ENCODE results near the gene NOS1. TPM values are rescaled to one million over a fixed set of nuclear protein-coding genes. Genes with fewer than 3 reads are reported as not detected.
"Not testable (repeated sequence)": the region's sequence is repeated elsewhere in the genome, so short reads cannot be mapped to it uniquely, and the experiment has no call there.

NOS1 gene
- polyA plus RNA-seq, 3 donors from 2014 or later: not detected

DNA sequence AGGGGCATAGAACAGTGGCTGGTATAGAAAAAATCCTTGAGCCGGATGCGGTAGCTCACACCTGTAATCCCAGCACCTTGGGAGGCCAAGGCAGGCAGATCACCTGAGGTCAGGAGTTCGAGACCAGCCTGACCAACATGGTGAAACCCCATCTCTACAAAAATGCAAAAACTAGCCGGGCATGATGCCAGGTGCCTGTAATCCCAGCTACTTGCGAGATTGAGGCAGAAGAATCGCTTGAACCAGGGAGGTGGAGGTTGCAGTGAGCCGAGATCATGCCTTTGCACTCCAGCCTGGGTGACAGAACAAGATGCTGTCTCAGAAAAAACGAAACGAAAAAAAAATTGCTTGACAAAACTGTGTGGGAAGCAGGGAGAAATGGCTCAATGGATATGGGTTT is 168.8 kb downstream of the NOS1 start:
- peaks cover 2 to 13% (median 12%) of the 10 kb centered on the region in 3 donors for H3K27me3 Mint-ChIP-seq (ENCODE audit: low read depth in 3 of 3)
- not testable (repeated sequence) for DNase-seq, H3K9me3 Mint-ChIP-seq, H3K4me3 Mint-ChIP-seq, H3K27ac Mint-ChIP-seq, H3K36me3 Mint-ChIP-seq
- peaks cover 19 to 22% of the 10 kb centered on the region in 2 donors for H3K4me1 Mint-ChIP-seq

DNA sequence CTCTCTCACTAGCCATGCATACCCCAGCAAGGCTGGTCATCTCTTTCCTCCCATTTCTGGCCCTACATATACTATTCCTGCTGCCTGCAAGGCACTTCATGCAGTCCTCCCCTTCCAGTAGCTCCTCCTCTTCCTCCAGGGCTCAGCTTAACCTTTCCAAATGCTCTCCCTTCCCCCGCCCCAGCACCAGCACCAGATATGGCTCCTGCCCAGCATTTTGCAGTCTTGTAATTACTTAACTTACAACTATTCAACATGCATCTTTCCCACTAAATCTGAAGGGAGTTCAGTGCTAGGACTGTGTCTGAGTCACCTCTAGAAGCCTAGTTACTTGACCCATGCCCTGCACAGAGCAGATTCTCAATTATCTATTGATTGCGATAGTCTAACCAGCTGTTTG is 169.4 kb downstream of the NOS1 start:
- Mint-ChIP-seq H3K9me3 (no peaks in the 10 kb centered on the region), H3K36me3 (peaks cover 0 to 4% (median 3%) of the 10 kb centered on the region in 3 donors), H3K27ac (no peak overlapping the region), H3K4me3 (peak overlapping the region in 4 of 5 donors; percentile 9 to 82 (median 14)), H3K27me3 (ENCODE audit: low read depth in 3 of 3) (peaks cover 2 to 13% (median 12%) of the 10 kb centered on the region in 3 donors), H3K4me1 (peaks cover 22 to 26% of the 10 kb centered on the region in 2 donors)
- DNase-seq: no peak

DNA sequence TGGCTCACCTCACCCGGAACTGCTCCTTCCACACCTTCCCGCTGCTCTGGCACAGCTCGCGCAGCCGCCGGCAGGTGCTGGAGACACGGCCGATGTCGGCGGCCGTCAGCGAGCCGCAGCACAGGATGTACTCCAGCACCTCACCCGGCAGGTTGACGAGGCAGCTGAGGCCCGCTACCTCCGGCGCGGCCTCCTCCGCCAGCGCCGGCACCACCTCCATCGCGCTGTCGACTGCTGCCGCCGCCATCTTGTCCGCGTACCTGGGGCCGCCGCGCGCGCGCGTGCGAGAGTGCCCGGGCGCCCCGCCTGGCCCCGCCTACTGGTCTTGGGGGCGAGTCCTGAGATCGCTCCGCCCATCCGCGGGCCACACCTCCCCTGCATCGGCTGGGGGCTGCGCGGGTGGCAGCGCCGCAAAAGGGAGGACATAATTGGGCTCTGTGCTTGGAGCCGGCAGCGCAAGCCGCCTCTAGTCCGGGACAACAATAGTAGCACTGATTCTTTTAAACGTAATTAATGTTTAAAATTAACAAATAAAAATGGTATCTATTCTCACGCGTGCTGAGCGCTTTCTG is 171.1 kb downstream of the NOS1 start, which contains the start of gene FBXO21:
TSS of gene FBXO21 (minus strand) at position 261 of the 572 bp plus-strand sequence. CDS start at position 247, 14 bp downstream.
- Mint-ChIP-seq H3K4me1 (peaks cover 22 to 26% of the 10 kb centered on the region in 2 donors), H3K27ac (peak within 1 kb of the TSS; percentile 70 to 92 (median 81)), H3K36me3 (peaks cover under 1 to 5% (median 3%) of the 10 kb centered on the region in 3 donors), H3K9me3 (no peaks in the 10 kb centered on the region), H3K4me3 (peak within 1 kb of the TSS; percentile 94 to 96 (median 94)), H3K27me3 (ENCODE audit: low read depth in 3 of 3) (peaks cover 2 to 9% (median 7%) of the 10 kb centered on the region in 3 donors)
- peak; percentile 90 to 93 (median 92) for DNase-seq

DNA sequence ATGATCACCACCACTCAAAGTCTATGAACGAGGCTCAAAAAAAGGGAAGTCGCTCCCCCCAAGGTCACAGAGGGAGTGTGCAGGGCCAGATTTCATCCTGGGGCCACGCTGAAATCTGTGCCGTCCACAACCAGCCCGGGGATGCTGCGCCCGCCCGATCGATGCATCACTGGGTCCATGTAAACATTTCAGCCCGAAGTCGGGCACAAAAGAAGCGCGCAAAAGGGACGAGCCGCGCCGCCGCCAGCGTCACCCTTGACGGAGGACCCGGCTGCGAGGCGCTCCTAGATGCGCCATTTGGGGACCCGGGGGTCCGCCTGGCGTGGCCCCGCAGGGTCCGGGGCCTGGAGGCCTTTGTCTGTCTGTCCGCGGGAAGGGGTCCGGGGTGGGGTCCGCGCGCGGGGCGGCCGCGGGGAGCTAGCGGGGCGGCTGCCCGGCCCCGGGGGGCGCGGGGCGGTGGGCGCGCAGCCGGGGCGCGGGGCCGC is 171.7 kb downstream of the NOS1 start:
- Mint-ChIP-seq H3K27ac (peak overlapping the region; percentile 52 to 92 (median 81)), H3K9me3 (no peaks in the 10 kb centered on the region), H3K4me3 (peak overlapping the region; percentile 94 to 96 (median 94)), H3K27me3 (ENCODE audit: low read depth in 3 of 3) (peaks cover 2 to 9% (median 4%) of the 10 kb centered on the region in 3 donors), H3K36me3 (peaks cover 5 to 11% (median 9%) of the 10 kb centered on the region in 3 donors), H3K4me1 (peaks cover 22 to 26% of the 10 kb centered on the region in 2 donors)
- peak; percentile 28 to 38 (median 31) for DNase-seq

DNA sequence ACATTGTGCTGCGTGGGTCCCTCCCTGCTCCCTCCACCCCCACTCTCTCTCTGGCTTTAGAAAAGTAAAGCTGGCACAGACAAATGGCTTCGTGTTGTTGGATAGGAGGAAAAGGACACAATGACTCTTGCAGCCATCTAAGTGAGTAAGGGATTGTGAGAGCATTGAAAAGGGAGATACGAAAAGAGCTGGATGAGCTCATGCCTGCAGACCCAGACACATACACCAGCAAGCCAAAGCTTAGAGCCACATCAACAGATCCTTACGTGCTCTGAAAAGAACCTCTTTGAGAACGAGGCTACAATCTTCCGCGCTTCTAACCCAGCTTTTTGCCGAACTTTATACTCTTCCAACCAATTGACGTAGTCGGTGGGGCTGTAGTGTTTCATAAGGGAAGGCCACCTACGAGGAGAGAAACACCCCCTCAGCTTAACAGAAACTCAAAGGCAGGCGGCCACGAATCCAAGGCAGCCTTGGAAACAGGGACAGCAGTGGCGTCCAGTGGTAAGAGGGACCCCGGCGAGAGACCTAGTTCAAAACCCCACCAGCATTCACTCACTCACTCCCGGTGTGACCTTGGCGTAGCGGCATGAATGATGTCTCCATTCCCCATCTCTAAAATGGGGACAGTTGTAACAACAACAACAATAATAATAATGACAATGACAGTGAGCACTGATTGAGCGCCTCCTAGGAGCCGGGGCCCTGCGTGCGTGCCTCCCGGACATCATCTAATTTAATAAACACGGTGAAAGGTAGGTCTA is 172.3 kb downstream of the NOS1 start:
- H3K4me1 Mint-ChIP-seq: peaks cover 22 to 26% of the 10 kb centered on the region in 2 donors
- peak overlapping the region; percentile 94 to 96 (median 94) for H3K4me3 Mint-ChIP-seq
- no peak for DNase-seq
- peaks cover 0 to 9% (median 4%) of the 10 kb centered on the region in 3 donors for H3K27me3 Mint-ChIP-seq (ENCODE audit: low read depth in 3 of 3)
- peaks cover 9 to 13% (median 10%) of the 10 kb centered on the region in 3 donors for H3K36me3 Mint-ChIP-seq
- H3K27ac Mint-ChIP-seq: peak overlapping the region; percentile 52 to 92 (median 81)
- no peaks in the 10 kb centered on the region for H3K9me3 Mint-ChIP-seq

DNA sequence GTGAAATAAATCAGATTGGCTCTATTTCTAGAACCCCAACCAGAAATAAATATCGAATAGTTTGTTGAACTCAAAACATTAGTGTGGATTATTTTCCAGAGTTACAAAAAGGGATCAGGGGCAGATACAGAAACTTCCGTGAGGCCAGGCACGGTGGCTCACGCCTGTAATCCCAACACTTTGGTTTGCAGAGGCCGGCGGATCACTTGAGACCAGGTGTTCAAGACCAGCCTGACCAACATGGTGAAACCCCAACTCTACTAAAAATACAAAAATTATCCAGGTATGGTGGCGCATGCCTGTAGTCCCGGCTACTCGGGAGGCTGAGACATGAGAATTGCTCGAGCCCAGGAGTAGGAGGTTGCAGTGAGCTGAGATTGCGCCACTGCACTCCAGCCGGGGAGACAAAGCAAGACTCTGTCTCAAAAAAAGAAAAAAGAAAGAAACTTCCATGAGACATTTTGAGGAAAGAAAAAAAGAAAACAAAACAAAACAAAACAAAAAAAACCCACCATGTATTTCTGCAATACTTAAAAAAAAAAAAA is 173.2 kb downstream of the NOS1 start:
- Mint-ChIP-seq H3K4me1 (peaks cover 22 to 26% of the 10 kb centered on the region in 2 donors), H3K27me3 (ENCODE audit: low read depth in 3 of 3) (peaks cover 0 to 10% (median 4%) of the 10 kb centered on the region in 3 donors)

DNA sequence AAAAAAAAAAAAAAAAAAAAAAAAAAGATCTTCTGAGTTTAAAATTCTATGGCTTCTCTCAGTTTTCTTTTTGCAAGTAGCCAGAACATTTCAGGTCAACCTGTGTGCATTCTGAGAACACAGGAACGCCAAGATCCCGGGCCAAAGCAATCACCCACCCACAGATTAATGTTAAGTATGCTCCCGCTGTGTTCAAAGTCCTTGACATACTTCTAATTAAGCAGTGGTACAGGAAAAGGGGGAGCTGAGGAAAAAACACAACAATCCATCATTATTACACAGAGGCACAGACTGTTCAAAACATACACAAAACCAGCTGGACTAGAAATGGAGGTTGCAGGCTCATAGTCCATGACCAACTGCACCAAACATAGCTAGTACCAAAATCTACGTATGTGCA is 174.0 kb downstream of the NOS1 start:
- peaks cover 14 to 19% (median 18%) of the 10 kb centered on the region in 3 donors for H3K36me3 Mint-ChIP-seq
- peak overlapping the region in 1 of 6 donors; percentile 1 for H3K27ac Mint-ChIP-seq
- H3K4me1 Mint-ChIP-seq: peaks cover 22 to 26% of the 10 kb centered on the region in 2 donors
- no peak for DNase-seq
- H3K9me3 Mint-ChIP-seq: no peaks in the 10 kb centered on the region
- peaks cover 0 to 14% (median 4%) of the 10 kb centered on the region in 3 donors for H3K27me3 Mint-ChIP-seq (ENCODE audit: low read depth in 3 of 3)
- H3K4me3 Mint-ChIP-seq: no peak overlapping the region

More for the DNA sequence above, 173.2 kb downstream of the NOS1 start:
- Mint-ChIP-seq H3K27ac (peak overlapping the region in 1 of 6 donors; percentile 62), H3K4me3 (peak overlapping the region; percentile 46 to 94 (median 94)), H3K36me3 (peaks cover 14 to 18% (median 18%) of the 10 kb centered on the region in 3 donors), H3K9me3 (no peaks in the 10 kb centered on the region)
- DNase-seq: no peak

DNA sequence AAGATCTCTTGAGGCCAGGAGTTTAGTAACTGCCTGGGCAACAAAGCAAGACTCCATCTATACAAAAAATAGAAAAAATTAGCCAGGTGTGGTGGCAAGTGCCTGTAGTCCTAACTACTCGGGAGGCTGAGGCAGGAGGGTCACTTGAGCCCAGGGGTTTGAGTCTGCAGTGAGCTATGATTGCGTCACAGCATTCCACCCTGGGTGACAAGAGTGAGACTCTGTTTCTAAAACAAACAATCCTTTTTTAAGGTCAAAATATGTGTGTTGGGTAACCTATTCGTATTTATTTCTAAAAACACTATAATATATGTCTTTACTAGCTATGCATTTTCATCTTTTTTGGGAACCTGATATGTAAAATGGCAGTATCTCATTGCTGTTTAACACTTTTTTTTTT is 178.6 kb downstream of the NOS1 start:
- H3K36me3 Mint-ChIP-seq: peaks cover 21 to 47% (median 34%) of the 10 kb centered on the region in 3 donors

DNA sequence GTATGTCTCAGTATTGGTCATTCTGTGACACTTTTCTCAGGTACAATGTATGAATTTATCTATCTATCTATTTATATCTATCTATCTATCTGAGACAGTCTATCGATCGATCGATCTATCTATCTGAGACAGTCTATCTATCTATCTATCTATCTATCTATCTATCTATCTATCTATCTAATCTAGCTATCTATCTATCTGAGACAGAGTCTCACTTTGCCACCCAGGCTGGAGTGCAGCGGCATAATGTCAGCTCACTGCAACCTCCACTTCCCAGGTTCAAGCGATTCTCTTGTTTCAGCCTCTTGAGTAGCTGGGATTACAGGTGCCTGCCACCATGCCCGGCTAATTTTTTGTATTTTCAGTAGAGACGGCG is 180.0 kb downstream of the NOS1 start:
- H3K4me3 Mint-ChIP-seq; DNase-seq; H3K4me1 Mint-ChIP-seq; H3K27ac Mint-ChIP-seq; H3K27me3 Mint-ChIP-seq (ENCODE audit: low read depth in 3 of 3); H3K9me3 Mint-ChIP-seq: not testable (repeated sequence)
- peaks cover 25 to 51% (median 34%) of the 10 kb centered on the region in 3 donors for H3K36me3 Mint-ChIP-seq

More for the DNA sequence above, 178.6 kb downstream of the NOS1 start:
- no peak overlapping the region for H3K4me3 Mint-ChIP-seq
- H3K27me3 Mint-ChIP-seq (ENCODE audit: low read depth in 3 of 3): peaks cover 0 to 6% (median 0%) of the 10 kb centered on the region in 3 donors
- no peaks in the 10 kb centered on the region for H3K9me3 Mint-ChIP-seq
- no peak overlapping the region for H3K27ac Mint-ChIP-seq
- DNase-seq: no peak
- peaks cover 3 to 7% of the 10 kb centered on the region in 2 donors for H3K4me1 Mint-ChIP-seq

DNA sequence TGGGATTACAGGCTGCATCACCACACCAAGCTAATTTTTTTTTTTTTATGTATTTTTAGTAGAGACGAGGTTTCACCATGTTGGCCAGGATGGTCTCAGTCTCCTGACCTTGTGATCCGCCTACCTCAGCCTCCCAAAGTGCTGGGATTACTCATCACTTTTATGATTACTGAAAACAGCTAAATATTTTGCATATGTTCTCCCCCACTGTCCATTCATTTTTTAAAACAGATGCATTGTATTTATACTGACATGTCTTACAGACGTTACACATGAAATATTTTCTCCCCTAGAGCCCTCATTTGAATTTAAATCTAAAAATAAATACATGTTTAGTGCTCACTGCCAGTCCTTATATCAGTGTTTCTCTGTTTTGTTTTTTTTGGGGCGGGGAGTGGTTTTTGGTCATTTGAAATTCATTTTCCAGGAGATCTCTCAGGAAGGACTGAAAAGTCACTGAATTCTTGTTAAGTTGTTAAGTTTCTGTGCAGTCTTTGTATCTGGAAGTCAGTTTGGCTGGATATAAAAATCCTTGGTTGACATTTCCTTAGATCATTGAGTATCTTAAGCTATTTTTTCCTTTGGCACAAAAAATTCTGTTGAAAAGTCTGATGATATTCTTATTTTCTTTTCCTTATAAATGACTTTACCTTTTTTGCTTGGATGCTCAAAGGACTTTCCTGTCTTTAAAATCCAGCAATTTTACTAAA is 180.5 kb downstream of the NOS1 start:
- DNase-seq: no peak
- Mint-ChIP-seq H3K27ac (no peak overlapping the region), H3K4me3 (no peak overlapping the region), H3K36me3 (peaks cover 30 to 56% (median 39%) of the 10 kb centered on the region in 3 donors), H3K4me1 (no peaks in the 10 kb centered on the region), H3K9me3 (no peaks in the 10 kb centered on the region), H3K27me3 (ENCODE audit: low read depth in 3 of 3) (peaks cover 0 to 6% (median 0%) of the 10 kb centered on the region in 3 donors)

DNA sequence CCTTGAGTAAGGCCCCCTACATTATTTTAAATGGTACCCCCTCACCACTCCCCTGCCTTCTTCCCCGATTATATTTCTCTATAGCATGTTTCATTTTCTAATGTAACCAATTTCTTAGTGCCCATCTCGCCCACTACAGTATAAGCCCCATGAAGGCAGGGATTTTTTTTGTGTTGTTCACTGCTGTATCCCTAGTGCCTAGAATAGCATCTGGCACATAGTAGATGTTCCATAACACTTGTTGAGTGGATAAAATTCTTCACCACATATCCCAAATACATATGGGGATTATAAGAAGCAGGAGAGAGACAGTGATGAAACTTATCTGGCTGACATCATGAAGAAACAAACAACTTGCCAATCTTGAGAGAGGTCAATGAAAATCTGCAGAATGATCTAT is 182.7 kb downstream of the NOS1 start:
- Mint-ChIP-seq H3K4me3 (no peak overlapping the region), H3K36me3 (peaks cover 28 to 67% (median 29%) of the 10 kb centered on the region in 3 donors), H3K4me1 (no peaks in the 10 kb centered on the region), H3K27ac (peak overlapping the region in 1 of 6 donors; percentile 10), H3K27me3 (ENCODE audit: low read depth in 3 of 3) (peaks cover 0 to 6% (median 0%) of the 10 kb centered on the region in 3 donors), H3K9me3 (no peaks in the 10 kb centered on the region)
- DNase-seq: no peak

DNA sequence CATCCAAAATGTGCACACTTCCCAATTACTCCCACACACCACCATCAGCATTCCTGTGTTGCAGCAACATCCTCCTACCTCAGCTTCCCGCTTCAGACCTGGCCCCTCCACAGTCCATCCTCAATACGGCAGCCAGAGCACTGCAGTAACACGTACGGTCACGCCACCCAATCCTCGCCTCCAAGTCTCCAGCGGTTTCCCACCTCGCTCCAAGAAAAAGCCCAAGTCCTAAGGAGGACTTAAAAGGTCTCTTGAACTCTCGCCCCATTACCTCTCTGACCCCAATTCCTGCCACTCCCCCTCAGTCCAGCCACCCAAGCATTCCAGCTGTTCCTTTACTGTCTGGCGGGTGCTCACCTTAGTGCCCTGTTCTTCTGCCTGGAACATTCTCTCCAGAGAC is 183.1 kb downstream of the NOS1 start:
- H3K4me3 Mint-ChIP-seq: no peak overlapping the region
- peak overlapping the region in 2 of 6 donors; percentile 7 to 10 for H3K27ac Mint-ChIP-seq
- no peaks in the 10 kb centered on the region for H3K9me3 Mint-ChIP-seq
- H3K4me1 Mint-ChIP-seq: no peaks in the 10 kb centered on the region
- H3K36me3 Mint-ChIP-seq: peaks cover 28 to 67% (median 29%) of the 10 kb centered on the region in 3 donors
- peaks cover 0 to 6% (median 0%) of the 10 kb centered on the region in 3 donors for H3K27me3 Mint-ChIP-seq (ENCODE audit: low read depth in 3 of 3)
- DNase-seq: no peak

DNA sequence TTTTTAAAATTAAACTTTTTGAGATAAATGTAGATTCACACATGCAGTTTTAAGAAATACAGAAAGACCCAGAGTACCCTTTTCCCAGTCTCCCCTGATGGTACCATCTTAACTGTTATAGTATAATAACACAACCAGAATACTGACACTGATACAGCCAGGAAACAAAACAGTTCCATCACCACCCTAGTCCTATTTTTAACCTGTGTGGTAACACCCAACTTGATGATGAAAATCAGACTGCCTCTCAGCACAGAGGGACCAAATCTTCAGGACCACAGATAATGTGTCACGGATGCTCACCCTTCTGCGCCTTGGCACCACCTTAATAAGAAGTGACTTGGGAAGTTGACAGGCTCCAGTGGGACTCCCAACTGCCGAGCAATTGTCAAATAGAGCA is 189.3 kb downstream of the NOS1 start:
- no peak for DNase-seq
- Mint-ChIP-seq H3K27me3 (ENCODE audit: low read depth in 3 of 3) (no peaks in the 10 kb centered on the region), H3K27ac (peak overlapping the region in 1 of 6 donors; percentile 24), H3K36me3 (peaks cover 33 to 60% (median 36%) of the 10 kb centered on the region in 3 donors), H3K4me3 (no peak overlapping the region), H3K9me3 (no peaks in the 10 kb centered on the region), H3K4me1 (no peaks in the 10 kb centered on the region)
